Activated T-cell treated with anti-CD3 and anti-CD28 coated beads, Interleukin-2, amount 50 U/mL, for 48 hours (primary cell): ENCODE data around the gene AGTRAP.
A peak's percentile ranks its signal among the peaks of the same experiment; 100 is the strongest.

ENCODE experiments used
- DNase-seq, 2 experiments: peaks; one replicate each; pipeline ENCODE4 v3.0.0-alpha.2; 2020

AGTRAP gene

DNA sequence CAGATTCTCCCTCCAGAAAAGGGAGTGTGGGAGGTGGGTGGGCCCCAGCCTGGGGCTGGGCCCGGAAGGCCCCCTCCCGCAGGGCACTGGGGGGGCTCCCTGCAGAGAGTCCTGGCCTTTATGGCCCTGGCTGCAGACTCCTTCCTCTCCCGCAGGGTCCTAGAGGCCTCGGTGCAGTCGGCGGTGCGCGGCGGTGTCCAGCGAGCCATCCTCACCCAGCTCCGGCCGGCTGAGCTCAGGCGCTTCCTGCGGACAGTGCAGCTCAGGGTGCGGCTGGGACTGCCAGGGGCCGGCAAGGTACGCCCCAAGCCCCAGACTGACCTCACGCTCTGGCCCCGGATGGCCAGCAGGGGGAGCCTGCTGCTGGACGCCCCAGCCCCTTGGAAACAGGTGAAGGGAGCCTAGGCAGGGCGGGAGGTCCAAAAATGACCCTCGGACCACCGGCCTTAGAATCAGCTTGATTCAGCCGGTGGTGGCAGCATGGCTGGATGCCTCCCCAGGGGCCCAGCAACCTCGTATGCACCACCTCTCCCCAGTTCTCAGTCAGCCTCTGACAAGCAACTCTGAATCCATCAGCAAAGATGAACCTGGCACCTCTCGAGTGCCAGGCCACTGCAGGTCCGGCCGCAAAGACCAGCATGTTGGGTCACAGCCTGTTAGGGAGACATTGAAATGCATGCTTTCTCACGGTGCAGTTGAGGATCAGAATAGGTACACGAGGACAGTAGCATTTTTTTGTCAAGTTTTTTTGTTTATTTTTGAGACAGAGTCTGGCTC, 49.2 kb downstream of the AGTRAP start:
- DNase-seq: peak; percentile 63 to 68

DNA sequence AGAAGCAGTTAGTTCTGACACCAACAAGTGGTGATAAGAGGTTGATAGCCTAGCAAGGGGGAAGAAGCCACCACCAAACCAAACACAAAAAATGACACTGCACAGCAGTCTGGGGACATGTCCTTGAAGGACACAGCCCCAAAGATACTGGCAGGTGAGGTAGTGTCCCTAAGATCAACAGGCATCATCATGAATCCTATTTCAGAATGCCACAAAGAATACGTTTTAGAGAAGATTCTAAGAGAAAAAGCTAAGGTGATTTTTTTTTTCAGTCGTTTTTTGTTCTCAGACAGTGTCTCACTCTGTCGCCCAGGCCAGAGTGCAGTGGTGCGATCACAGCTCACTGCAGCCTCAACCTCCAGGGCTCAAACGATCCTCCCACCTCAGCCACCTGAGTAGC, 50.2 kb downstream of the AGTRAP start:
- DNase-seq: no peak

GRCh38 chr1:11787251-11787803, 51.4 kb downstream of the AGTRAP start:
- no peak for DNase-seq

DNA sequence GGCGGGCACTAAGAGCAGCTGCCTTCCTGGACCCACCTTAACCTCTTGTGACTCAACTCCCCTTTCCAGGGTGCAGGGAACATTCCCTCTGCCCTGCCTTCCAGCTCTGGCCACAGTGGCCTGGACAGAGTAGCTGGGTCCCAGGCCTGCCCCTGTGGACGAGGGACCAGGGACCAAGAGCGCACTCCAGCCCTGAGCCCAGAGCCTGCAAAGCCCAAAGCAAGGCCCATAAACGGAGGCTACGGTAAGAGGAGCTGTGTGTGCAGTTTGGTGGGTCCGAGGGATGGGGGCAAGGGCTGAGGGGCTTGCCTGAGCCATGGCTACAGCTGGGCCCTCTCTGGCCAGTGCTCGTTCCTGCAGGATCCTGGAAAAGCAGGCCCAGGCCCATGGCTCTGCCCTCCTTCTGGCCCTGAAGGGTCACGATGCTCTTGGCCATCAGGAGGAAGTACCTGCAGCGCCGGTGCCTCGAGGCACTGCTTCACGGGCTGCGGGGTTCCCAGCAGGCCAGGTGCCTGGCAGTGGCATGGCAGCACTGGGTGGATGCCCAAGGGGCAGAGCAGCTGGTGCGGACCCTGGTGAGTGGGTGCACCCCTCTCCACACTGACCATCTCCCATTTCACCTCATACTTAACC, 52.0 kb downstream of the AGTRAP start:
- no peak for DNase-seq

DNA sequence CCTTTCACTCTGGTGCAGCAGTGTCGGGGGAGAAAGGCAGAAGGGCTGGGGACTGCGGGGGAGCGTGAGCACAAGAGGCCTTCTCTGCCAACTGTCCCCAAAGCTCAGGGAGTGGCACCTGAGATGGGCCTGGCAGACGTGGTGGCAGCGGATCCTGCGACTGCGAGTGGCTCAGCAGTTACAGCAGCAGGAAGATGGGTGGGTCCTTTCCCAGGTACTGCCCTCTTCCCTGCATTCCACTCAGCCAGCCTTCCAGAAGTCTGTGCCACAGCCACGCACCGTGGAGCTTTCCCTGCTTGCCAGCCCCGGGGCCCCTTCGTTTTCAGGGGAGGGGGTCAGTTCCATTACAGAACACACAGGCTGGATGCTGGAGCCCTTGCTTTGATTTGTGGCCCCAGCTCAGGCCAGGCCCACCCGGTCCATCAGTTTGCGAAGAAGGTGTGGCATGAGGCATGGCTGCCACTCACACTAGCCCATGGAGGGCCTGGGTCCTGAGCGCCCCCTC, 52.7 kb downstream of the AGTRAP start:
- DNase-seq: no peak

DNA sequence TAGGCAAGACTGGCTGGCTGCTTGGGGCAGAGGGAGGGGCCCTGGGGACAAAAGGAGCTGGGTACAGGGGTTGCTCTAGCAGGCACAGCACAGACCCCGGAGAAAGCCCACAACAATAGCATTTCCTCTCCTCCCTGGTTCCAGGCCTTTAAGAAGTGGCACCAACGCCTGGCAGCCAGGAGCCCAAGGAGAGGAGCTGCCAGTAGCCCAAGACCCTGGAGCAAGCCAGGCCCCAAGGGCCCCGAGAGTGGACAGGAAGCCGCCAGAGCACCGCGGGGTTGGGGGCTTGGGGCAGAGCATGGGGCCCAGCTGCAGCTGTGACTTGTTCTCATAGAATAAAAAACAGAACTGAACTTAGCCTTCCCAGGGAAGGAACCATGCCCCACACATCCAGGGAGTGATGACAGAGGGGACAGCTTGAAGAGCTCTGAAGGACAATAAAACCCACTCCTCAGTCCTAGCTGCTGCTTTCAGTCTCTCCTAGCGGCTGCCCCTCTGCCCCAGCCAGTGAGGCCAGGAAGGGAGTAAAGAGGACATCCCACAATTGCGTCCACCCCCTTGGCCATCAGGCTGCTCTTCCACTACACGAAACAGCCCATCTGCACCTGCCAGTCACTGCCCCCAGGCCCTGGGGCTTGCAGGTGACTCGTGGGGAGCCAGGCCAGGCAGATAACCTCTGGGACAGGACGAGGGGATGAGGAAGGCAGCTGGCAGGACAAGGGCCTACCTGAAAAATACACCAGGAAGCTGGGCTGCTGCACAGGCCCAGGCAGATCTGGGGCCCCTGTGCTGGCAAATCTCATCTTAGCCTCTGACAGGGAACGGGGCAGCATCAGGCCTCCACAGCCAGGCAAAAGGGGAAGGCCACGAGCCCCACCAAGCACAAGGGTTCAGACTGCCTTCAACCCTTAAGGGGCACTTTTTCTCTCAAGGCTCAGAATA, 53.5 kb downstream of the AGTRAP start:
- no peak for DNase-seq

GRCh38 chr1:11790101-11790879, 54.4 kb downstream of the AGTRAP start:
- DNase-seq: no peak

GRCh38 chr1:11790880-11791715, 55.2 kb downstream of the AGTRAP start:
- DNase-seq: no peak

DNA sequence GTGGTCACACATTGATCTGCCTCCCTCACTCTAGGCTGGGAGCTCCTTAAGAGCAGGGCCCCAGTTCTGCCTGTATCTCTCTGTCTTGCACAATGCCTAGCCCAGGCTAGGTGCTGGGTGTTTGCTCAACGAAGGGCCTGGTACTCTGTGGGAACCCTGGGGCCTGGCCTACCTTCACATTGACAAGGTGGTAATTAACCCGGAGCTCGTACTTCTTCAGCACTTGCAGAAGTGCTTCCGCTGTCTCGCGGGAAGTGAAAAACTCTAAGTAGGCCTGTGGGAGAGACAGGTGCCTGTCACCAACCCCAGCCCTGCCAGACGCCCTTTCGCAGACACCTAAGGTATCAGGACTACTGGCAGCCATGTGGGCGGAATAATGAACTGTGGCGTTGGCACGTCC, 56.2 kb downstream of the AGTRAP start:
- no peak for DNase-seq

GRCh38 chr1:11793819-11794218, 57.9 kb downstream of the AGTRAP start:
- no peak for DNase-seq

DNA sequence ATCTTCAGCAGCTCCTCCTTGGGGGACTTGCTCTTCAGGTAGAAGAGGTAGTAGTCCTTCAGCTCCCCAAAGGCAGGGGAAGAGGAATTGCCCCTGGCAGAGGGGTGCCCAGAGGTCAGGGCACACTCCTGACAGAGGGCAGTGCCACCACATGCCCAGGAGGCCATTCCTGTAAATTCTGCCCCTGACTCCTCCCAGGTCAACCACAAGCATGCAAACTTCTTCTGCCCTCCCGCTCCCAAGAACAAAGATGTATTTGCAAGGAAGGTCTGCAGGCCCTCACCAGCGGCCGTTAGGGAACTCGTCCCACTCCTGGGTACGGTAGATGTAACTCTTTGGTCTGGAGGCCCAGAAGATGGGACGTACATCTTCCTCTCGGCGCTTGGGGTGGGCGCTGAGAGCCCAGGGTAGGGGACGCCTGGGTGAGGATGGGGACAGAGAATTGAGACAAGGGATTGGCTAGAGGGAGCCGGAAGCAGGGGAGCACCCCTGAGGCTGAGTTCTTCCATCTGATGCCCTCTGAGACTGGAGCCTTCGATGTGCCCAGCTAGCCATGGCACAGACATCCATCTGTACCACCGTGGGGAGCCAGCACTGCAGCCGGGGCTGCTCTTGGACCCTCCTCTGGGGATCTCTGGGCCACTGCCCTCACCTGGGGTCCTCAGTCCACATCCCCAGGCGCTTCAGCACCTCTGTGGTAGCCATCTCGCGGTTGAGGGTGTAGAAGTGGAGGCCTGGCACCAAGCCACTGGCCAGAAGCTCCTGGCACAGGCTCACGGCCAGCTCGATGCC, 58.7 kb downstream of the AGTRAP start:
- DNase-seq: no peak

DNA sequence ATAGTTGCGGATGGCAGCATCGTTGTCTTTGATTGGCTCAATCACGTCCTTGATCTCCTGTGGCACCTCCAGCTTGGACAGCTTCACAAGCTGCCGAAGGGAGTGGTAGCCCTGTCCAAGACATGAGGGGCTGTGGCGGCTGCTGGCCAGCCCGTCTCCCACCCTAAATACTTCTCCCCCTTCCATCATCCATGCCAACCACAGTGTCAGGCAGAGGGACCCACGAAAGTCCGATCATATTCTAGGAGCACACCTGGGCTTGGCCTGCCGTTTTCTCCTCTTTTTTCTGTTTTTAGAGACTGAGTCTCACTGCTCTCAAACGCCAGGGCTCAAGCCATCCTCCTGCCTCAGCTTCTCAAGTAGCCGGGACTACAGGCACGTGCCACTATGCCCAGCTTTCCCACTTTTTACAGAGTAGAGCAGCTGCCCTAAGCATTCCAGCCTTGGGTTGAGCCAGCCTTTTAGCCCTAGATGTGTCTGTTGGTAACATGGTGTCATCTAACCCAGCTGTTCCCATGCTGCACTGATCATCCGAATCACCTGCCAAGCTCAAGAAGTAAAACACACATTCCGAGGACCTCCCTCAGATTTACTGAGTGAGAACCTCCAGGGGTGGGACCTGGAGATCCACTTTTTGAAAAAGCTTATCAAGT, 59.4 kb downstream of the AGTRAP start:
- DNase-seq: no peak

GRCh38 chr1:11796036-11796828, 60.3 kb downstream of the AGTRAP start:
- no peak for DNase-seq

GRCh38 chr1:11797525-11798216, 61.7 kb downstream of the AGTRAP start:
- DNase-seq: no peak

GRCh38 chr1:11799099-11799498, 63.2 kb downstream of the AGTRAP start:
- no peak for DNase-seq

GRCh38 chr1:11799896-11800295, 64.0 kb downstream of the AGTRAP start:
- DNase-seq: no peak

DNA sequence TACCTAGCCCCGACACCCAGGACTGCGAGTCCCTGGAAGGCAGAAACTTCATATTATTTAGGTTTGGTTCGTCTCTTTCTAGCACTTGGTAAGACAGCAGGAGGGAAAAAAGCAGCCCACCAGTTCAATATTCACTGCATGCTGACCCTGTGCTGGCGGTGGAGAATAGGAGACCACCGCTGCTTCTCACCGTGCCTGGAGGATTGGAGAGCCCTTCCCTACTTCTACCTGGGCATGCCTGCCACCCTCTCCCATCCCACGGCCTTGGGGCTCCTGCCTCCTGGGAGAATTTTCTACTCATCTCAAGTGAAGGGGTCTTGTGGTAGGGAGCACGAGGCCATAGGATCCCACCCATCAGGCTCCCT, 64.4 kb downstream of the AGTRAP start:
- no peak for DNase-seq
